ENCODE measurements around the gene ATP1B1. TPM values are rescaled to one million over a fixed set of nuclear protein-coding genes. Genes with fewer than 3 reads are reported as not detected.

Gene ATP1B1
- total and polyA plus RNA-seq, 9 of the 15 experiments (the other 6 are each of a cell fraction or from before 2014, with no cell fraction given) = 0.76 to 3.0 (median 1.7) TPM

- TF ChIP-seq HES1 (IDR thresholded peaks at IDR 0.05; ENCODE audit: low read depth) = no peak
- TF ChIP-seq, protein P1, sequence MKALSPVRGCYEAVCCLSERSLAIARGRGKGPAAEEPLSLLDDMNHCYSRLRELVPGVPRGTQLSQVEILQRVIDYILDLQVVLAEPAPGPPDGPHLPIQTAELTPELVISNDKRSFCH (CRISPR knock-in tag; IDR thresholded peaks at IDR 0.05) = no peak
- TF ChIP-seq, protein P1 (tag; IDR thresholded peaks at IDR 0.05) = no peak
- TF ChIP-seq POLR3G (IDR thresholded peaks at IDR 0.05; ENCODE audit: extremely low read depth, insufficient read length, insufficient replicate concordance) = no peak
- no peak for TF ChIP-seq ZNF436 (CRISPR knock-in tag; IDR thresholded peaks at IDR 0.05)
- TF ChIP-seq, protein P2, sequence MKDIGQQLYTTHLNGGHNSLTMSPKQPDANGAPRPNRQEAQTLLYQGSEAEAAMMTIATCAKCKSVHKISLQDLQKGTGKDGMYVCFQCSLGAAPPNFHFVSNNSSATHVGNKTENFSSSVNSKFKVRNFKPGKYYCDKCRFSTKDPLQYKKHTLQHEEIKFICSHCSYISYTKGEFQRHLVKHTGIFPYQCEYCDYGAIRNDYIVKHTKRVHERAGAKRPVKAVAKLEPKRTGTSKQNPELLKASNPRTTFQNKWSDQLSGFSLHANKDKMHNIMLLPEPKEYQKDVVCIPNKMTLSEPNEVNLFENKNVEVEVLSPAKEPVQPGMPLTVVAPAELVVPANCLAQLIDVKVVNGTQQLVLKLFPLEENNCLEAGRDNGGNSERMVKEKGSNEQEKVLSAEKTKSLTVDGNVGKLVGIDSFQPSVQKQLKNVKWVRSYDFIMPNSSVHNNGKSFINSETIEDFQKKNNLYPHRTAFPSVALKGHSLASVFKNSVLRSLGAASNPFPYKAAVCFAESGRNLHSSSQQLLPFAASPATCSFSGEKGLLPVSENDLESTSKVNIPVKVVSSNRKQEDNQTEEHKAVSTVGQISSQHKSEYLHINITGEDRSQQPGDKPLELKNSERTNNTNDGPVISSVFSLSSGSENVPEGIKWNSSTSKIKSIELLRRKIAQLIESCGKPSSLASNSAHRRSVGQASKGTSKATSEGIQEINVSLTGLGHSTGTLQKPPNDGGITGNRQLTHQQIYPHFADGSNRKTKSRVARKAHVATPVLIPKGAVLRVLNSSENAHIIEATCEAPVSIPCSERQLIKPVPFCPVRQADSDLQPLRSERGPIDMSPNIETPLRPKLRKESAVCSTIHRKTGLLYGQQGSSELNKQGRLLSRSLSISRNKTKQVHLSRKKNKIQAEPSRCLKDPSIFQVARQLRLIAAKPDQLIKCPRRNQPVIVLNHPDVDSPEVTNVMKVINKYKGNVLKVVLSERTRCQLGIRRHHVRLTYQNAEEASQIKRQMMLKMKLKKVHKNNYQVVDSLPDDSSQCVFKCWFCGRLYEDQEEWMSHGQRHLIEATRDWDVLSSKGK (CRISPR knock-in tag; IDR thresholded peaks at IDR 0.05) = no peak
- TF ChIP-seq ZBTB43 (CRISPR knock-in tag; IDR thresholded peaks at IDR 0.05) = 0 out of 2 replicates have a peak, but pooled peaks have one; percentile 12
- no peak for TF ChIP-seq ZNF12 (CRISPR knock-in tag; IDR thresholded peaks at IDR 0.05)
- TF ChIP-seq CHAMP1 (IDR thresholded peaks at IDR 0.05) = no peak
- peak; percentile 9; the same call in 1 of the 2 replicates for TF ChIP-seq CXXC5 (CRISPR knock-in tag; IDR thresholded peaks at IDR 0.05)
- peak; percentile 25 for TF ChIP-seq ZFX (CRISPR knock-in tag; IDR thresholded peaks at IDR 0.05)
- peak; percentile 30; the same call in 1 of the 2 replicates for TF ChIP-seq ZBTB7A (IDR thresholded peaks at IDR 0.05; ENCODE audit: borderline replicate concordance, control insufficient read depth, low read depth, low read length)
- TF ChIP-seq SMAD4 (CRISPR knock-in tag; conservative IDR thresholded peaks at IDR 0.05) = no peak
- 0 out of 2 replicates have a peak, but pooled peaks have one; percentile 42 for TF ChIP-seq ZNF124 (CRISPR knock-in tag; IDR thresholded peaks at IDR 0.05)
- TF ChIP-seq ERF (CRISPR knock-in tag; IDR thresholded peaks at IDR 0.05) = no peak
- TF ChIP-seq KDM5B (IDR thresholded peaks at IDR 0.05; ENCODE audit: insufficient replicate concordance, low read depth, low read length) = peak; percentile 43
- peak; percentile 33 for TF ChIP-seq HNRNPLL (IDR thresholded peaks at IDR 0.05; ENCODE audit: low read depth, low read length, poor library complexity, severe bottlenecking)
- peak in 1 of 2 experiments; percentile 55; a peak in 1 of 4 replicates for TF ChIP-seq KDM4B (IDR thresholded peaks at IDR 0.05; ENCODE audit: borderline replicate concordance in 2 of 2, low read depth in 1 of 2)
- no peak for TF ChIP-seq ZNF354B (CRISPR knock-in tag; IDR thresholded peaks at IDR 0.05)
Measured at GRCh38 chr1:169106921-169107602, 572 bp downstream of the ATP1B1 start (continued).
